ENCODE results near the gene CRTC2. TPM values are rescaled to one million over a fixed set of nuclear protein-coding genes. Genes with fewer than 3 reads are reported as not detected.
"Not testable (repeated sequence)": the region's sequence is repeated elsewhere in the genome, so short reads cannot be mapped to it uniquely, and the experiment has no call there.

Gene CRTC2
- 10 to 100 TPM; 24.6 to 59.8 (median 35.8) TPM for polyA plus RNA-seq (ENCODE audit: low read depth in 6 of 6)

- ATAC-seq (ENCODE audit: low read depth in 2 of 2), result peak; percentile 86 to 87
- H3K27me3 Mint-ChIP-seq, result no peaks in the 10 kb centered on the region
- H3K9me3 Mint-ChIP-seq, result no peaks in the 10 kb centered on the region
- peak; percentile 98 for DNase-seq
- peaks cover 53 to 77% (median 69%) of the 10 kb centered on the region in 3 donors for H3K4me1 Mint-ChIP-seq
- H3K36me3 Mint-ChIP-seq, result peaks cover 0 to 7% of the 10 kb centered on the region in 2 donors
- peak within 1 kb of the TSS; percentile 93 to 99 (median 98) for H3K27ac Mint-ChIP-seq
- H3K4me3 Mint-ChIP-seq, result peak within 1 kb of the TSS; percentile 85 to 100 (median 99)
Measured at GRCh38 chr1:153958111-153958960, at the start of gene CRTC2. Gene CRTC2 (minus strand): TSS chr1:153958612. CDS start chr1:153958497, 115 bp downstream.

GRCh38 chr1:154006136-154006535 lies 47.7 kb upstream of the CRTC2 start:
- Mint-ChIP-seq H3K27me3 (no peaks in the 10 kb centered on the region), H3K36me3 (peaks cover 0 to 3% of the 10 kb centered on the region in 2 donors), H3K4me3 (no peak overlapping the region), H3K27ac (no peak overlapping the region), H3K9me3 (no peaks in the 10 kb centered on the region), H3K4me1 (no peaks in the 10 kb centered on the region)
- DNase-seq, result no peak
- ATAC-seq (ENCODE audit: low read depth in 2 of 2), result no peak

GRCh38 chr1:154000420-154000819 lies 42.0 kb upstream of the CRTC2 start:
- peak overlapping the region in 1 of 6 donors; percentile 10 for H3K27ac Mint-ChIP-seq
- no peak for ATAC-seq (ENCODE audit: low read depth in 2 of 2)
- no peak overlapping the region for H3K4me3 Mint-ChIP-seq

GRCh38 chr1:153996882-153997281 lies 38.5 kb upstream of the CRTC2 start:
- not testable (repeated sequence) for ATAC-seq (ENCODE audit: low read depth in 2 of 2); H3K9me3 Mint-ChIP-seq; H3K4me3 Mint-ChIP-seq; H3K27me3 Mint-ChIP-seq; DNase-seq; H3K27ac Mint-ChIP-seq
- Mint-ChIP-seq H3K4me1 (peaks cover 8 to 24% (median 11%) of the 10 kb centered on the region in 3 donors), H3K36me3 (peaks cover 19 to 21% of the 10 kb centered on the region in 2 donors)

More at GRCh38 chr1:154000420-154000819, 42.0 kb upstream of the CRTC2 start:
- peaks cover 5 to 7% of the 10 kb centered on the region in 2 donors for H3K36me3 Mint-ChIP-seq
- DNase-seq, result no peak
- H3K27me3 Mint-ChIP-seq, result no peaks in the 10 kb centered on the region
- no peaks in the 10 kb centered on the region for H3K9me3 Mint-ChIP-seq
- H3K4me1 Mint-ChIP-seq, result peaks cover 0 to 4% (median 2%) of the 10 kb centered on the region in 3 donors

GRCh38 chr1:153995640-153996039 lies 37.2 kb upstream of the CRTC2 start:
- DNase-seq, result no peak
- peak overlapping the region in 1 of 8 donors; percentile 28 for H3K4me3 Mint-ChIP-seq
- peak overlapping the region in 2 of 6 donors; percentile 55 to 67 for H3K27ac Mint-ChIP-seq
- peaks cover 19 to 35% (median 20%) of the 10 kb centered on the region in 3 donors for H3K4me1 Mint-ChIP-seq
- H3K36me3 Mint-ChIP-seq, result peaks cover 27 to 28% of the 10 kb centered on the region in 2 donors
- ATAC-seq (ENCODE audit: low read depth in 2 of 2), result no peak
- no peaks in the 10 kb centered on the region for H3K27me3 Mint-ChIP-seq
- no peaks in the 10 kb centered on the region for H3K9me3 Mint-ChIP-seq

- ATAC-seq (ENCODE audit: low read depth in 2 of 2), result no peak
- H3K4me3 Mint-ChIP-seq, result peak overlapping the region in 1 of 8 donors; percentile 28
Measured at GRCh38 chr1:153995202-153995601, 36.8 kb upstream of the CRTC2 start.

GRCh38 chr1:153991806-153992205 lies 33.4 kb upstream of the CRTC2 start:
- Mint-ChIP-seq H3K27ac (peak overlapping the region; percentile 98 to 100 (median 100)), H3K4me1 (peaks cover 31 to 49% (median 35%) of the 10 kb centered on the region in 3 donors), H3K27me3 (no peaks in the 10 kb centered on the region), H3K9me3 (no peaks in the 10 kb centered on the region), H3K4me3 (peak overlapping the region; percentile 93 to 100 (median 97)), H3K36me3 (peaks cover 27 to 32% of the 10 kb centered on the region in 2 donors)
- ATAC-seq (ENCODE audit: low read depth in 2 of 2), result no peak
- DNase-seq, result no peak

More at GRCh38 chr1:153995202-153995601, 36.8 kb upstream of the CRTC2 start:
- Mint-ChIP-seq H3K27me3 (no peaks in the 10 kb centered on the region), H3K36me3 (peaks cover 27 to 32% of the 10 kb centered on the region in 2 donors), H3K9me3 (no peaks in the 10 kb centered on the region), H3K4me1 (peaks cover 23 to 39% (median 24%) of the 10 kb centered on the region in 3 donors), H3K27ac (peak overlapping the region in 2 of 6 donors; percentile 55 to 67)
- no peak for DNase-seq

- no peak for ATAC-seq (ENCODE audit: low read depth in 2 of 2)
Measured at GRCh38 chr1:153991151-153991630, 32.8 kb upstream of the CRTC2 start.

GRCh38 chr1:153990468-153991150 lies 32.2 kb upstream of the CRTC2 start, which contains the start of gene RPS27:
Gene RPS27 (plus strand): TSS chr1:153990762. CDS start chr1:153990797, 35 bp downstream.
- H3K4me3 Mint-ChIP-seq, result peak within 1 kb of the TSS; percentile 93 to 100 (median 97)
- peak; percentile 91 for DNase-seq
- peak; percentile 85 to 86 for ATAC-seq (ENCODE audit: low read depth in 2 of 2)
- H3K36me3 Mint-ChIP-seq, result peaks cover 23 to 29% of the 10 kb centered on the region in 2 donors
- H3K27ac Mint-ChIP-seq, result peak within 1 kb of the TSS; percentile 98 to 100 (median 100)
- H3K4me1 Mint-ChIP-seq, result peaks cover 41 to 58% (median 47%) of the 10 kb centered on the region in 3 donors
- no peaks in the 10 kb centered on the region for H3K9me3 Mint-ChIP-seq
- H3K27me3 Mint-ChIP-seq, result no peaks in the 10 kb centered on the region

More at GRCh38 chr1:153991151-153991630, 32.8 kb upstream of the CRTC2 start:
- Mint-ChIP-seq H3K9me3 (no peaks in the 10 kb centered on the region), H3K36me3 (peaks cover 27 to 32% of the 10 kb centered on the region in 2 donors), H3K4me1 (peaks cover 36 to 54% (median 41%) of the 10 kb centered on the region in 3 donors), H3K27ac (peak overlapping the region; percentile 98 to 100 (median 100)), H3K27me3 (no peaks in the 10 kb centered on the region), H3K4me3 (peak overlapping the region; percentile 93 to 100 (median 97))
- no peak for DNase-seq

- H3K4me3 Mint-ChIP-seq, result peak overlapping the region in 1 of 8 donors; percentile 85
Measured at GRCh38 chr1:153987621-153988020, 29.2 kb upstream of the CRTC2 start.

GRCh38 chr1:153985941-153986761 lies 27.7 kb upstream of the CRTC2 start, which contains the start of gene RAB13:
Gene RAB13 (minus strand): TSS chr1:153986339. CDS start chr1:153986236, 103 bp downstream.
- ATAC-seq (ENCODE audit: low read depth in 2 of 2), result no peak
- Mint-ChIP-seq H3K4me3 (peak within 1 kb of the TSS; percentile 81 to 92 (median 87)), H3K36me3 (peaks cover 0 to 6% of the 10 kb centered on the region in 2 donors), H3K4me1 (peaks cover 33 to 46% (median 38%) of the 10 kb centered on the region in 3 donors), H3K9me3 (no peaks in the 10 kb centered on the region), H3K27me3 (no peaks in the 10 kb centered on the region), H3K27ac (peak within 1 kb of the TSS; percentile 82 to 98 (median 94))
- no peak for DNase-seq

More at GRCh38 chr1:153987621-153988020, 29.2 kb upstream of the CRTC2 start:
- Mint-ChIP-seq H3K4me1 (peaks cover 44 to 53% (median 52%) of the 10 kb centered on the region in 3 donors), H3K36me3 (peaks cover 12 to 17% of the 10 kb centered on the region in 2 donors), H3K27me3 (no peaks in the 10 kb centered on the region), H3K9me3 (no peaks in the 10 kb centered on the region), H3K27ac (peak overlapping the region in 5 of 6 donors; percentile 82 to 98 (median 94))
- no peak for DNase-seq
- ATAC-seq (ENCODE audit: low read depth in 2 of 2), result no peak

- ATAC-seq (ENCODE audit: low read depth in 2 of 2) (no peak), DNase-seq (no peak)
- no peaks in the 10 kb centered on the region for H3K9me3 Mint-ChIP-seq
- H3K27me3 Mint-ChIP-seq, result no peaks in the 10 kb centered on the region
- H3K4me3 Mint-ChIP-seq, result peak overlapping the region; percentile 80 to 92 (median 86)
- H3K27ac Mint-ChIP-seq, result peak overlapping the region in 4 of 6 donors; percentile 24 to 87 (median 78)
- H3K4me1 Mint-ChIP-seq, result peaks cover 30 to 40% (median 33%) of the 10 kb centered on the region in 3 donors
- H3K36me3 Mint-ChIP-seq, result peaks cover 0 to 2% of the 10 kb centered on the region in 2 donors
Measured at GRCh38 chr1:153985341-153985912, 27.0 kb upstream of the CRTC2 start.

All from naive B cell (primary cell).